Sciatic nerve (tissue), 1 donor: ENCODE results near the gene ACSBG1. TPM values are rescaled to one million over a fixed set of nuclear protein-coding genes. Genes with fewer than 3 reads are reported as not detected.

Experiments
- total RNA-seq: library from RNA; stranded (reverse); fragmentation: NEBNext Ultra II Directional; extraction: Animal tissue kit (Norgen Biotek cat#: 25700); gene quantifications from one replicate; pipeline ENCODE4 v1.2.1, GENCODE V29; 2021
- donor health status: DM: no; HTN: no; CAD: no.

The ACSBG1 gene
- total RNA-seq, 1 donor from 2014 or later: 0.18 TPM

Other genes starting within 250 kb of the ACSBG1 start
- gene TBC1D2B, start 156.9 kb downstream of the ACSBG1 start, total RNA-seq: 103 TPM
- not detected for gene SH2D7, start 142.0 kb downstream of the ACSBG1 start, total RNA-seq
- gene CIB2, start 103.1 kb downstream of the ACSBG1 start, total RNA-seq: 5.4 TPM
- gene IDH3A, start 85.2 kb downstream of the ACSBG1 start, total RNA-seq: 66.9 TPM
- 18.0 TPM for gene DNAJA4, start 30.0 kb upstream of the ACSBG1 start, total RNA-seq
- gene SKIC8, start 65.0 kb upstream of the ACSBG1 start, total RNA-seq: 48.2 TPM
- gene CRABP1, start 105.8 kb upstream of the ACSBG1 start, total RNA-seq: 28.8 TPM
- 65.0 TPM for gene IREB2, start 203.7 kb upstream of the ACSBG1 start, total RNA-seq